Naive B cell (primary cell): ENCODE results near the gene PJA2. TPM values are rescaled to one million over a fixed set of nuclear protein-coding genes. Genes with fewer than 3 reads are reported as not detected.

ENCODE experiments used
- ATAC-seq, 2 donors: fragments of 150-1000 bp; cut with Tn5 transposase; 2 replicates each; pipeline ENCODE4 v1.10.0; 2021; ENCODE audit warnings: low read depth in 2 of 2, mild to moderate bottlenecking in 2 of 2, moderate library complexity in 2 of 2
- DNase-seq: peaks from one replicate; pipeline ENCODE4 v3.0.0; 2022
- H3K27ac Mint-ChIP-seq, 6 donors: one replicate each; pipeline ENCODE4 v1.8.0; 2020 to 2022; ENCODE audit warnings: mild to moderate bottlenecking in 6 of 6, mixed read lengths in 6 of 6, moderate library complexity in 5 of 6, inconsistent platforms in 2 of 6
- H3K27me3 Mint-ChIP-seq, 3 donors: one replicate each; pipeline ENCODE4 v1.8.0; 2021 to 2022; ENCODE audit warnings: mixed read lengths in 3 of 3, mild to moderate bottlenecking in 1 of 3
- H3K36me3 Mint-ChIP-seq, 2 donors: one replicate each; pipeline ENCODE4 v1.8.0; 2020 to 2022; ENCODE audit warnings: mixed read lengths in 2 of 2, inconsistent platforms in 1 of 2, mild to moderate bottlenecking in 1 of 2
- H3K4me1 Mint-ChIP-seq, 3 donors: one replicate each; pipeline ENCODE4 v1.8.0; 2020 to 2022; ENCODE audit warnings: mixed read lengths in 3 of 3, inconsistent platforms in 1 of 3, mild to moderate bottlenecking in 1 of 3, moderate library complexity in 1 of 3
- H3K4me3 Mint-ChIP-seq, 8 donors: one replicate each; pipeline ENCODE4 v1.8.0; 2020 to 2022; ENCODE audit warnings: mild to moderate bottlenecking in 8 of 8, mixed read lengths in 8 of 8, moderate library complexity in 8 of 8, inconsistent platforms in 2 of 8
- H3K9me3 Mint-ChIP-seq, 7 donors: one replicate each; pipeline ENCODE4 v1.8.0; 2020 to 2022; ENCODE audit warnings: mixed read lengths in 7 of 7, mild to moderate bottlenecking in 5 of 7, inconsistent platforms in 2 of 7, moderate library complexity in 1 of 7
- polyA plus RNA-seq, 6 donors: library from polyadenylated mRNA; unstranded; fragments of 300-500 nt; fragmentation: Illumina TruSeq; gene quantifications; one replicate each; pipeline ENCODE4 v1.2.3, GENCODE V29; 2021; ENCODE audit warnings: low read depth in 6 of 6

PJA2 gene
- polyA plus RNA-seq, 6 donors from 2014 or later = 63.9 to 80.1 (median 66.2) TPM

GRCh38 chr5:109357807-109358206 is 52.0 kb downstream of the PJA2 start:
- no peaks in the 10 kb centered on the region for H3K9me3 Mint-ChIP-seq
- peaks cover 2 to 10% (median 7%) of the 10 kb centered on the region in 3 donors for H3K4me1 Mint-ChIP-seq
- H3K27me3 Mint-ChIP-seq = no peaks in the 10 kb centered on the region
- H3K27ac Mint-ChIP-seq = peak overlapping the region in 2 of 6 donors; percentile 28 to 36
- no peak overlapping the region for H3K4me3 Mint-ChIP-seq
- ATAC-seq (no peak), DNase-seq (no peak)
- H3K36me3 Mint-ChIP-seq = peaks cover 13 to 23% of the 10 kb centered on the region in 2 donors

GRCh38 chr5:109354761-109355160 is 55.0 kb downstream of the PJA2 start:
- DNase-seq (no peak), ATAC-seq (no peak)
- H3K4me3 Mint-ChIP-seq = no peak overlapping the region
- no peaks in the 10 kb centered on the region for H3K27me3 Mint-ChIP-seq
- H3K36me3 Mint-ChIP-seq = peaks cover 0 to 7% of the 10 kb centered on the region in 2 donors
- H3K27ac Mint-ChIP-seq = no peak overlapping the region
- peaks cover 2 to 7% (median 2%) of the 10 kb centered on the region in 3 donors for H3K4me1 Mint-ChIP-seq
- no peaks in the 10 kb centered on the region for H3K9me3 Mint-ChIP-seq

- H3K9me3 Mint-ChIP-seq = no peaks in the 10 kb centered on the region
- DNase-seq (no peak), ATAC-seq (no peak)
- H3K27ac Mint-ChIP-seq = peak overlapping the region in 2 of 6 donors; percentile 40
- no peaks in the 10 kb centered on the region for H3K36me3 Mint-ChIP-seq
- H3K27me3 Mint-ChIP-seq = no peaks in the 10 kb centered on the region
- no peak overlapping the region for H3K4me3 Mint-ChIP-seq
- H3K4me1 Mint-ChIP-seq = peaks cover 6 to 15% (median 7%) of the 10 kb centered on the region in 3 donors
These were observed 57.5 kb downstream of the PJA2 start for GRCh38 chr5:109351988-109352864.

- peaks cover 7 to 14% (median 14%) of the 10 kb centered on the region in 3 donors for H3K4me1 Mint-ChIP-seq
- no peaks in the 10 kb centered on the region for H3K9me3 Mint-ChIP-seq
- H3K4me3 Mint-ChIP-seq = no peak overlapping the region
- no peaks in the 10 kb centered on the region for H3K27me3 Mint-ChIP-seq
- DNase-seq = no peak
- peak overlapping the region in 1 of 6 donors; percentile 6 for H3K27ac Mint-ChIP-seq
- no peak for ATAC-seq
- no peaks in the 10 kb centered on the region for H3K36me3 Mint-ChIP-seq
These were observed 59.1 kb downstream of the PJA2 start for GRCh38 chr5:109350537-109351270.

- peak overlapping the region in 2 of 6 donors; percentile 34 to 53 for H3K27ac Mint-ChIP-seq
These were observed 60.4 kb downstream of the PJA2 start for GRCh38 chr5:109349388-109349787.

GRCh38 chr5:109347252-109347888 is 62.4 kb downstream of the PJA2 start:
- ATAC-seq = no peak
- Mint-ChIP-seq H3K36me3 (peaks cover 0 to 9% of the 10 kb centered on the region in 2 donors), H3K4me3 (peak overlapping the region in 1 of 8 donors; percentile 37), H3K27ac (peak overlapping the region in 4 of 6 donors; percentile 26 to 39 (median 36)), H3K4me1 (peaks cover 7 to 14% (median 14%) of the 10 kb centered on the region in 3 donors), H3K9me3 (no peaks in the 10 kb centered on the region), H3K27me3 (no peaks in the 10 kb centered on the region)
- no peak for DNase-seq

More at GRCh38 chr5:109349388-109349787, 60.4 kb downstream of the PJA2 start:
- Mint-ChIP-seq H3K4me1 (peaks cover 7 to 14% (median 14%) of the 10 kb centered on the region in 3 donors), H3K27me3 (no peaks in the 10 kb centered on the region), H3K36me3 (peaks cover 0 to 9% of the 10 kb centered on the region in 2 donors), H3K9me3 (no peaks in the 10 kb centered on the region), H3K4me3 (no peak overlapping the region)
- DNase-seq (no peak), ATAC-seq (no peak)

- ATAC-seq (no peak), DNase-seq (no peak)
- no peaks in the 10 kb centered on the region for H3K9me3 Mint-ChIP-seq
- peaks cover 0 to 9% of the 10 kb centered on the region in 2 donors for H3K36me3 Mint-ChIP-seq
- peaks cover 7 to 14% (median 14%) of the 10 kb centered on the region in 3 donors for H3K4me1 Mint-ChIP-seq
- H3K4me3 Mint-ChIP-seq = no peak overlapping the region
- no peaks in the 10 kb centered on the region for H3K27me3 Mint-ChIP-seq
- H3K27ac Mint-ChIP-seq = peak overlapping the region in 2 of 6 donors; percentile 22 to 51
These were observed 64.1 kb downstream of the PJA2 start for GRCh38 chr5:109345699-109346098.

- Mint-ChIP-seq H3K36me3 (peaks cover 0 to 23% of the 10 kb centered on the region in 2 donors), H3K9me3 (peaks cover 0 to 3% (median 0%) of the 10 kb centered on the region in 7 donors), H3K27me3 (no peaks in the 10 kb centered on the region), H3K27ac (peak overlapping the region in 3 of 6 donors; percentile 10 to 70 (median 61)), H3K4me1 (peaks cover 0 to 4% (median 0%) of the 10 kb centered on the region in 3 donors), H3K4me3 (no peak overlapping the region)
- DNase-seq (no peak), ATAC-seq (no peak)
These were observed 69.4 kb downstream of the PJA2 start for GRCh38 chr5:109340351-109340750.

- DNase-seq (no peak), ATAC-seq (no peak)
- peak overlapping the region in 1 of 6 donors; percentile 29 for H3K27ac Mint-ChIP-seq
- H3K36me3 Mint-ChIP-seq = peaks cover 0 to 18% of the 10 kb centered on the region in 2 donors
- H3K9me3 Mint-ChIP-seq = peaks cover 0 to 2% (median 0%) of the 10 kb centered on the region in 7 donors
- H3K4me1 Mint-ChIP-seq = peaks cover 0 to 1% (median 0%) of the 10 kb centered on the region in 3 donors
- H3K27me3 Mint-ChIP-seq = no peaks in the 10 kb centered on the region
- no peak overlapping the region for H3K4me3 Mint-ChIP-seq
These were observed 74.7 kb downstream of the PJA2 start for GRCh38 chr5:109335114-109335513.

GRCh38 chr5:109334056-109334455 is 75.7 kb downstream of the PJA2 start:
- H3K4me1 Mint-ChIP-seq = no peaks in the 10 kb centered on the region
- H3K36me3 Mint-ChIP-seq = peaks cover 4 to 13% of the 10 kb centered on the region in 2 donors
- no peaks in the 10 kb centered on the region for H3K27me3 Mint-ChIP-seq
- DNase-seq = no peak
- no peak overlapping the region for H3K4me3 Mint-ChIP-seq
- H3K27ac Mint-ChIP-seq = peak overlapping the region in 2 of 6 donors; percentile 37 to 81
- no peak for ATAC-seq
- no peaks in the 10 kb centered on the region for H3K9me3 Mint-ChIP-seq

GRCh38 chr5:109329333-109330237 is 80.2 kb downstream of the PJA2 start:
- ATAC-seq (no peak), DNase-seq (no peak)
- Mint-ChIP-seq H3K27me3 (no peaks in the 10 kb centered on the region), H3K9me3 (no peaks in the 10 kb centered on the region), H3K4me3 (no peak overlapping the region), H3K27ac (peak overlapping the region in 1 of 6 donors; percentile 49), H3K36me3 (peaks cover 8 to 14% of the 10 kb centered on the region in 2 donors), H3K4me1 (no peaks in the 10 kb centered on the region)

GRCh38 chr5:109328626-109329025 is 81.1 kb downstream of the PJA2 start:
- DNase-seq (no peak), ATAC-seq (no peak)
- Mint-ChIP-seq H3K27ac (no peak overlapping the region), H3K4me3 (no peak overlapping the region), H3K4me1 (no peaks in the 10 kb centered on the region), H3K36me3 (peaks cover 8 to 14% of the 10 kb centered on the region in 2 donors), H3K27me3 (no peaks in the 10 kb centered on the region), H3K9me3 (no peaks in the 10 kb centered on the region)
